ENCODE measurements around the gene TMEM140. TPM values are rescaled to one million over a fixed set of nuclear protein-coding genes. Genes with fewer than 3 reads are reported as not detected.

Gene TMEM140
- total RNA-seq, 4 donors from 2014 or later, result 12.8 to 33.1 (median 14.3) TPM

- H3K27me3 ChIP-seq, result no peaks in the 10 kb centered on the region
- H3K4me3 ChIP-seq (replicated peaks in 1 of 3), result no peak overlapping the region
- peaks cover 3 to 10% of the 10 kb centered on the region in 2 donors for H3K36me3 ChIP-seq
- peaks cover 0 to 48% of the 10 kb centered on the region in 2 donors for H3K4me1 ChIP-seq
- 70 to 71% methylated on average over 9 of the region's 9 CpGs for WGBS, 2 donors
- peak overlapping the region; percentile 6 to 58 (median 43) for H3K27ac ChIP-seq
- TF ChIP-seq CTCF (IDR thresholded peaks at IDR 0.05) (no peak), POLR2A (IDR thresholded peaks at IDR 0.05) (no peak)
- no peak for DNase-seq
- H3K9me3 ChIP-seq, result no peaks in the 10 kb centered on the region
- intact Hi-C loops (cut with DNase I), result loop anchor here (10.0 kb wide), 1 partner anchor 506 kb away; no protein-coding TSS in a partner anchor
Observed at GRCh38 chr7:135160858-135161653, 13.2 kb downstream of the TMEM140 start.

GRCh38 chr7:135161669-135162068 is 13.8 kb downstream of the TMEM140 start:
- 69 to 89% methylated on average over 6 of the region's 6 CpGs for WGBS, 2 donors
- Histone ChIP-seq H3K36me3 (peaks cover 9 to 15% of the 10 kb centered on the region in 2 donors), H3K4me1 (peaks cover 0 to 51% of the 10 kb centered on the region in 2 donors), H3K27me3 (no peaks in the 10 kb centered on the region), H3K9me3 (no peaks in the 10 kb centered on the region), H3K4me3 (replicated peaks in 1 of 3) (no peak overlapping the region), H3K27ac (peak overlapping the region in 2 of 3 donors; percentile 43 to 58)
- intact Hi-C loops (cut with DNase I), result loop anchor here (10.0 kb wide), 1 partner anchor 507 kb away; no protein-coding TSS in a partner anchor
- no peak for TF ChIP-seq POLR2A (IDR thresholded peaks at IDR 0.05)
- TF ChIP-seq CTCF (IDR thresholded peaks at IDR 0.05), result no peak
- DNase-seq, result no peak

- Histone ChIP-seq H3K36me3 (peaks cover 17 to 22% of the 10 kb centered on the region in 2 donors), H3K9me3 (no peaks in the 10 kb centered on the region), H3K4me1 (peaks cover 2 to 51% of the 10 kb centered on the region in 2 donors), H3K4me3 (replicated peaks in 1 of 3) (no peak overlapping the region), H3K27me3 (no peaks in the 10 kb centered on the region), H3K27ac (peak overlapping the region in 1 of 3 donors; percentile 43)
- no peak for TF ChIP-seq CTCF (IDR thresholded peaks at IDR 0.05)
- no peak for TF ChIP-seq POLR2A (IDR thresholded peaks at IDR 0.05)
- intact Hi-C loops (cut with DNase I), result loop anchor here (10.0 kb wide), 1 partner anchor 508 kb away; no protein-coding TSS in a partner anchor
- WGBS, 2 donors, result 90 to 93% methylated on average over 2 of the region's 2 CpGs
- DNase-seq, result no peak
Observed at GRCh38 chr7:135162382-135163001, 14.6 kb downstream of the TMEM140 start.

GRCh38 chr7:135164357-135165061 is 16.6 kb downstream of the TMEM140 start:
- Histone ChIP-seq H3K4me1 (peaks cover 17 to 54% of the 10 kb centered on the region in 2 donors), H3K9me3 (no peaks in the 10 kb centered on the region), H3K36me3 (peaks cover 20 to 27% of the 10 kb centered on the region in 2 donors), H3K4me3 (replicated peaks in 1 of 3) (no peak overlapping the region), H3K27ac (peak overlapping the region in 2 of 3 donors; percentile 47 to 61), H3K27me3 (no peaks in the 10 kb centered on the region)
- DNase-seq, result peak in 1 of 2 donors; percentile 24
- 78 to 87% methylated on average over 11 to 17 of the region's 18 CpGs for WGBS, 2 donors
- TF ChIP-seq CTCF (IDR thresholded peaks at IDR 0.05) (no peak), POLR2A (IDR thresholded peaks at IDR 0.05) (no peak)
- intact Hi-C loops (cut with DNase I), result loop anchor here (10.0 kb wide), 1 partner anchor 510 kb away; no protein-coding TSS in a partner anchor
